Activated CD8-positive, alpha-beta memory T cell treated with anti-CD3 and anti-CD28 coated beads, Interleukin-2, amount 50 U/mL, for 1 hour (primary cell): ENCODE data around the gene REEP1.
"Not testable (repeated sequence)": the region's sequence is repeated elsewhere in the genome, so short reads cannot be mapped to it uniquely, and the experiment has no call there.

Experiments
- DNase-seq: peaks from one replicate; pipeline ENCODE4 v3.0.0-alpha.2; 2020; ENCODE audit errors: extremely low read depth

Gene REEP1

DNA sequence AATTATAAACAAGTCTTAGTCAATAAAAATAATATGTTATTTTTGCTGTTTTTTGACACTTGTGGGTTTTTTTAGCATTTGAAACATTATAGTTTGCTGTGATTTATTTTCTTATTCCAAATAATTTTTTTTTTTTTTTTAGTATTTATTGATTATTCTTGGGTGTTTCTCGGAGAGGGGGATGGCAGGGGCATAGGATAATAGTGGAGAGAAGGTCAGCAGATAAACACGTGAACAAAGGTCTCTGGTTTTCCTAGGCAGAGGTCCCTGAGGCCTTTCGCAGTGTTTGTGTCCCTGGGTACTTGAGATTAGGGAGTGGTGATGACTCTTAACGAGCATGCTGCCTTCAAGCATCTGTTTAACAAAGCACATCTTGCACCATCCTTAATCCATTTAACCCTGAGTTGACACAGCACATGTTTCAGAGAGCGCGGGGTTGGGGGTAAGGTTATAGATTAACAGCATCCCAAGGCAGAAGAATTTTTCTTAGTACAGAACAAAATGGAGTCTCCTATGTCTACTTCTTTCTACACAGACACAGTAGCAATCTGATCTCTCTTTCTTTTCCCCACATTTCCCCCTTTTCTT is 8.5 kb upstream of the REEP1 start:
- not testable (repeated sequence) for DNase-seq

DNA sequence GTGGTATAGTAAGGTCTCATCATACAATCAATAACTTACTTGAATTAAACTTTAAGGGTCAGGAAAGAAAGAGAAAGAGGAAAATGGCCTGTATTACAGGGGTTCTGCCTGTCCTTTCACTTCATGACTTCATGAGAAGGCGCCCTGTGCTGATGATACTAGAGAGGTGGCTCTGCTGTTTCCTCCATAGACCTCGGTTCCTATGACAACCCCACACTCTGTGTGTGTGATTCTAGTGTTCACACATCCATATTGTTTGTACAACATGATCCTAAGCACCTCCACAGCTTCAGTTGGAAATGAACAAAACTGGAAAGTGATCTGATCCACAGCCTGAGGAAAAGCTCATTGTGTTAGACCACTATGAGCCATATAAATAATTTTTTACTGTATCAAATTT is 7.0 kb upstream of the REEP1 start:
- no peak for DNase-seq

DNA sequence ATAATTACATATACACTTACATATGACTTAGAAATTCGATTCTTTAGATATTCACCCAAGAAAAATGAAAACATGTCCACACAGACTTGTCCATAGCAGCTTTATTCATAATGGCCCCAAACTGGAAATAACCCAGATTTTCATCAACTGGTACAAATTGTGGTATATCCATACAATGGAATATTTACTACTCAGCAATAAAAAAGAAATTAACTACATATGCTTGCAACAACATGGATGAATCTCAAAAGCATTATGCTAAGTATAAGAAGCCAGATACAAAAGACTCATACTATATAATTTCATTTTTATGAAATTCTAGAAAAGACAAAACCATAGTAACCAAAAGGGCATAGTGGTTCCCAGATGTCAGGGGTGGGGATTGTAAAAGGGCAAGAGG is 5.1 kb upstream of the REEP1 start:
- DNase-seq: no peak

DNA sequence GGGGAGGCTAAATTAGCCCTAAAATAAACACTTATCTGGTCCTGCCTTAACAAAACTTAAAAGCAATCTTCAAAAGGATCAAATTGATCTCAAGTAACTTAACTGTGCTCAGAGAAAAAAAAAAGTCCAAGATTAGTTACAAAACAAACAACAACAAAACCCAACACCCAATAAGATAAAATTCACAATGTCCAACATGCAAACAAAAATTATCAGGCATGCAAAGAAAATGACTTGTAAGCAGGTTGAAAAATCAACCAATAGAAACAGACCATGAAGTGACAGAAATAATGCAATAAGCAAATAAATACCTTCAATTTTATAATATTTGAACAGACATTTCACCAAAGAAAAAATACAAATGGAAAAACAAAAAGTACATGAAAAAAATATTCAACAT is 4.0 kb upstream of the REEP1 start:
- DNase-seq: no peak

DNA sequence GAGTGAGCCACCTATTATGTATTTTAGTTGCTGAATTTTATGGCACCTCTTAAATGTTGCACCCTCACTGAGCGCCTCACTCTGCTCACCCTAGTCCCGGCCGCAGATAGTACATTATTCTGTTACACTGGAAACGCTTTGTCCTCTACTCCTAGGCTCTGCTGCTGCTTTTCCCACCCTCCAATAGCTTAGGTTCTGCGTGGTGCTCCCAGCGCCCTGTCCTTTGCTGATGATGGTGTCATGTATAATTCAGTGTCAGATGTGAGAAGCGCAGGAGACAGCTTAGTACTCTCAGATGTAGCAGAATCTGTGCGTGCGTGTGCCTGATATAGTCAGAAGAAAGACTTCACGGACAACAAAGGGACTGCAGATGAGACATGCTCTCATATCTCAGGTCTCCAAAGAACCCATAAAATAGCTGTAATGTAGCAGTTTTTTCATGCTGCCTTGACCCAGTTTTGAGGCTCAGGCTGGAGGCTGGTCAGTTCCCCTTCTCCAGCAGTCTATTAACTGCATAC is 1.4 kb upstream of the REEP1 start:
- DNase-seq: no peak

DNA sequence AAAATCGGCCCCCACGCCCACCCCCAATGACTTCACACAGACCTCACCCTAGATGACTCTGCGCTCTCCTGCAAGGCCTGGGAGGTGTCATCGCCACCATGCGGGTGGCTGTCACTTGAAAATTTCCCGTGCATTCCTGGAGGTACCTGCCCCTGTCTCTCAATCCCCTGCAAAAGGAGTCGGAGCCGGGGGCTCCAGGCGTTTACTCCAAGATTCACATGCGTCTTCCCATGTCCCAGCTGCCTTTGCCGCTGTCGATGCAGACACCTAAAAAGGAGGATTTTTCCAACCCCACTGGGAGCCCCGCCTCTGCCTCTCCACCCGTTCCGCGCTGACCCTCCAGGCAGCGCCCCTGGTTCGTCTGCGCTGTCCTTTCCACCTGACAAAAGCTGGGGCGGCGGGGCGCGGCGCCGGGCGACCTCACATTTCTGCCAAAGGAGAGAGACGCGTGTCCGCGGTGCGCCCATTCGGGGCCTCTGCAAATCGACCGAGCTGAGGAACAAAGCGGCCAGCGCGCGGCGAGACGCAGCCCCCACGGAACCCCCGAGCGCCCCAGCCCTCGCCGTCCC is 667 bp downstream of the REEP1 start:
- DNase-seq: no peak

DNA sequence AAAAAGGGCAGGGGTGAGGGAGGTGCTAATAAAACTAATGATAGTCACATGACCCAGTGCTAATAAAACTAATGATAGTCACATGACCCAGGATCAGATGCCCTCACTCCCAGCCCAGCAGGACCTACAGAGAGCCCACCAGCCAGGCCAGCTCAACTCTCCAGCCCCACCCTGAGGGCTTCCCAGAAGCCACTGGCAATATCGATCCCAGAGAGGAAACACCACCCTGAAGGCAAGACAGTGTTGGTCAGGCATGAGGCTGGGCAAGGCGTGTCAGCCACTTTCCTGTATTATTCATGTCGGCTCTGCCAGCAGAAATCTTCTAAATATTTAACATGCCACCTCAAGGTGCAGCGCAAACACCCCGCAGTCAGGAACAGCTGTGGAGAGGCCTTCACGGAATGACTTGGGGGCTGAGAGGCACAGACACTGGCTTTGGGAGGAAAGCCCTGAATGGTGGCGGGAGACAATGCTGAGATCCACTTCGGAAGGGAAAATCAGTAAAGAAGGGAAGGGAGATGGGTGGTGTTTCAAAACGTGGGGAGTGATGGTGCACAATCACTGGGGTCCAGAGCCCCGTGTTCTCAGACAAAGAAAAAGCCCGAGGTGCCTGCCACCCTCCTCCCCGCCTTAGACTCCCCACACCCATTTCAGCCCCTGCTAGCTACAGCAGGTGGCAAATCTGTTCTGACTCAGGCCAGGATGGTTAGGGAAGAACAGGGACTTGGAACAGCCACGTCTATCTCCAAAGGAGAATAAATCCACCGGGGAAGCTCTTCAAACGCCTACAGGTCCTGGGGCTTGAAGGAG is 1.4 kb downstream of the REEP1 start:
- DNase-seq: no peak

DNA sequence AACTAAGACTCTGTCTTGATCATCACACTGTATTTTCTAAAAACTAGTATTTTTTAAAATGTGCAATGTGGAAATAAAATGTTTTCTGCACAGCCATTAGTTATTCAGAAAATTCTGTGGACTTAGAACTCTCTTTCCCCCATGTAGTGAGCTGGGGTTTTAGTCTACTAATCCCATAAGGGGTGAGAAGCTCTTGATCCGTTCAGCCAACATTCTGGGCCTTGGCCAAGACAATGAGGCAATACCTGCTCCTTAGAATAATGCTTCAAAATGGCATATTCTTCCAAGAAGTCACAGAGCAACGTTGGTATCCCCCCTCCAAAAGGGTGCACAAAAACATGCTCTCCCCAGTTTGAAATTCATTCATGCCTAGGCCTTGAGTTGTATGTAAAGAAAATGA is 4.0 kb downstream of the REEP1 start:
- no peak for DNase-seq

DNA sequence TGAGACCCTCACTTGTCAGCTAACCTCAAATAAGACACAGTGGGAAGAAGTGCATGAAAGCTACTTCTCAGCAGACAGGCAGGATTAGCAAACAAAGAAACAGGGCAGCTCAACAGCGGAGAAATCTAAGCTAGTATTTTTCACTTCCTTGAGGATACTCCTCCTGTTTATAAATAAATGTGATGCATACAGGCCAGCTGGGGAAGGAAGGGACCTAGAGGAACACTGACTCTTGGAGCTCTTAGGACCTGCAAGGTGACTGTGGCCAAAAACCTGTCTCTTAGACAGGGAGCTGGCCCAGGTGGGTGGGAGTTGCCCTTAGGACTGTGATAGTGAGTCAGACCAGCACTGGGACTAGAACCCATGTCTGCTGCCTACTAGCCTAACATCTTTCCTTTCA is 4.8 kb downstream of the REEP1 start:
- DNase-seq: no peak

DNA sequence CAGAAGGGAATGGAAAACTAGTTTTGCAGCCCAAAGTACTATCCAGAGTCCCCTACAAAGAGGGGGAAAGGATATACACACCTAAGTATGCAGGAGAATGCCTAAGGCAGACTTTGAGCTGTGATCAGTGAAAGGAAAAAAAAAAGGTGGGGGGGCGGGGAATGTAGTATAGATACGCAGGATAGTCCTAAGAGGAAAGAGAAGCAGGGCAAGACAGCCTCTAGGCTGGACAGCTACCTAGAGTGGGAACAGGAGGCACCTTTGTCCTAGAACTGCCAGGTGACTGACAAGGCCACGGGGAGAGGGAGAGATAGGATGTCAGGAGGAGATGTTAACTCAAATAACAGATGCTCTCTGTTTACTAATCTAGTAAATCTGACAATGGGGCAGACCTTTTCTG is 6.0 kb downstream of the REEP1 start:
- DNase-seq: no peak

DNA sequence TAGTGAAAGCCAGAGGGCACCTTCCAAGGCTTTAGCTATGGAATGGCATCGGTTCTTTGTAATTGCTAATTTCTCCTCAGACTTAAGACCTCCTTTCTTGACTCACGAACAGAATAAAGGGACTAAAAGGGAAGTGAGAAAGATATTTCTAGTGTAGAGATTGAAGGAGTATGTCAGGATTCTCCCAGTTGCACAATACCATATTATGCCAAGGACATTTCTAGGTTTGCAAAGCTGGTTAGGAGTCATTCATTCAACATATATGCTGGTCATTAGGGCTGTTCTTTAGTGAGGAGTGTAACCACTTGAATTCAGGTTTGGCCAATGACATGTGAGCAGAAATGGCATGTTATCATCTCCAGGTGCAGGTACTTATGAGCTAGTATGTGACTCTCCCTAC is 7.4 kb downstream of the REEP1 start:
- DNase-seq: no peak

DNA sequence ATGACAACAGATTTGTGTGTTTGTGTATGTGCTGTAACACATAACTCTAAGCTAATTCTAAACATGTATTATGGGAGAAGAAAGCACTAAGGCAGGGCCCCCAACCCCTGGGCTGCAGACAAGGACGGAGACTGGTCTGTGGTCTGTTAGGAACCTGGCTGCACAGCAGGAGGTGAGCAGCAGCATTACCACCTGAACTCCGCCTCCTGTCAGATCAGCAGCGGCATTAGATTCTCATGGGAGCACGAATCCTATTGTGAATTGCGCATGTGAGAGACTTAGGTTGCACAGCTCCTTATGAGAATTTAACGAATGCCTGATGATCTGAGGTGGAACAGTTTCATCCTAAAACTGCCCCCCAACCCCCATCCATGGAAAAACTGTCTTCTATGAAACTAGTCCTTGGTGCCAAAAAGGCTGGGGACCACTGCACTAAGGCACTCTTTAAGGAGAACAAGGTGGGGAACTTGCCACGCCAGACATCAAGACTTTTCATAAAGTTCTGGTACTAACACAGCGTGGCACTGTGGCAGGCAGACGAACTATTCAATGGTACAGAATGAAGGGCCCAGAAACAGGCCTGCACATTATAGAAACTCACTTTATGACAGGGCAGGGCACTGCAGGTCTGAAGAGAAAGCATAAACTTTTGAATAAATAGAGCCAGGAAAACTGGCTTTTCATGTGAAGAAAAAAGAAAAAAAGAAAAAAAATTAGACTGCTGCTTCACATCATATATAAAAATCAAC is 14.0 kb downstream of the REEP1 start:
- no peak for DNase-seq

DNA sequence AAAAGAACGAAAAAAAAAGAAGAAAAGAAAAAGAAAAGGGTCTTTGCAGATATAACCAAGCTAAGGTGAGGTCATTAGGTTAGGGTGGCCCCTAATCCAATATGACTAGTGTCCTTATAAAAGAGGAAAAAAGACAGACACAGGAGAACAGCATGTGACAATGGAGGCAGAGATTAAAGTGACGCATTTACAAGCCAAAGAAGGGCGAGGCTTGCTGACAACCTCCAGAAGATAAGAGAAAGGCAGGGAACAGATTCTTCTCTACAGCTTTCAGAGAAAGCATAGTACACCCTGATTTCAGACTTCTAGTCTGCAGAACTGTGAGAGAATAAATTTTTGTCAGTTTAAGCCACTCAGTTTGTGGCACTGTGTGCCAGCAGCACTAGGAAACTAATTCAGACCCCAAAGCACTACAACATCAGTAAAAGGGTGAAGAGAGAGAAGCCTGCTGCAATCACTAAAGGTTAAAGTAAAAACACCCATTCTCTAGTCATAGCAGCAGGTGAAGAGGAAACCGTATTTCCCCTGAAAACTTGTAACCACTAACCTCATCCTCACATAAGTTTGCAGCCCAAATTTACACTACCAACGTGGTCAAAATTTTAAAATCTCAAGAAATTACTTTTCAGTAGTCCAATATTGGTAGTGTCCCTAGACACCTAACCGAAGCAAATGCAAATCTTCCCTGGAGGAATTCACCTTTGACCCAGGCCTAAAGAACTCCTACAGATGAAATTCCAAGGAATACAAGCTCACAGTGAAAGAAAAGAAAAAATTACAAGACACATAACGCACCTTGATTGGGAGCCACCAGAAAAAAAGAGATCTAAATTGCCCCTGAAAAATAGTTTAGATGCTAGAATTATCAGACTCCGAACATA is 17.5 kb downstream of the REEP1 start:
- DNase-seq: no peak

DNA sequence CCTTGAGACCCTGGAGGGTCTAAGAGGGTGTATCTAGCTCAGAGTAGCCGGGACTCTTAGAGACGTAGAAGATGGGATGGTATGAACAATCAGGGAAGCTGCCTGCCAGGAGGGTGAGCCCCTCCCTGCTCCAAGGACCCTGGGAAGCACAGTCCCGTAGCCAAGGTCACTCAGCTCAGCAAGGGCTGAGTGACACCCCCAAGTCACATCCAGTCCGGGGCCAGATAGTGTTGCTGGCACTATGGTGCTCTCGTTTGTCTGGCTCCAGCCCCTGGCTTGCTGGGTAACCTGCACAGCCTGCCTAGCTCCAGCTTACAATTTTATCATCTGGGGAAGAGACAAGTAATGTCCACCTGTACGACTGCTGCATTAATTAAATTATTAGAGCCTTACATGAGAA is 22.3 kb downstream of the REEP1 start:
- no peak for DNase-seq

DNA sequence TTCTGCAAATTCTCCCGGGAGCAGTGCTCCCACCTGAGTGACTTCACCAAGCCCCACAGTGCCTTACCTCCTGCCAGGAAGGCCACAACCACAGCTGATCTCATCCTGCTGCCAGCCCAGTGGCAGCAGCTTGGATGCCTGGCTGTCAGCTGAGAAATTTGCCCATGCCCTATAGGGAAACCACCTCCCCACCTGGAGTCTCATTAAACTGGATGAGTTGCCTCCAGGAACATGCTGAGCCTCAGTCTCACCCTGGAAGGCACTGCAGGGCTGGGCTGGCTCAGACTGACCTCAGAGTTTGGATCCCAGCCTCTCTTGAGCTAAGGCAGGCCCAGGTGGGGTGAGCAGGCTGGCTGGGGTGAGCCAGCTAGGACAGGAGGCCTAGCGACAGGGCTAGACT is 23.3 kb downstream of the REEP1 start:
- no peak for DNase-seq

DNA sequence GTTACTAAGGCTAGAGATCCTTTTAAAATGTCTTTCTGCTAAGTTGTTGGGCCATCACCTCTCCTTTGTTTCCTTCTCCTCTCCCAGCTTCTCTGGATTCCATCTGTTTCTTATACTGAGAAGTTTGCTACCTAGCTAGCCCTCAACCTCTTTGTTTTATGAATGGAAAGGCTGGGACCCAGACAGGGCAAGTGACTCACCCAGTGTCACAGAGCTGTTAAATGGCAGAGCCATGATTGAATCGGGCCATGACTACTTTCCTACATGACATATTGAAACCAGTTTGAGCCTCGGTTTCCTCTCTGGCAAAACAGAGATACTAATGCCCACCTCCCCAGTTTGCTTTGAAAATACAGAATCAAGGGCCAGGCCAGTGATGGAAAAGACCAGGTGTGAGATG is 24.1 kb downstream of the REEP1 start:
- DNase-seq: no peak

DNA sequence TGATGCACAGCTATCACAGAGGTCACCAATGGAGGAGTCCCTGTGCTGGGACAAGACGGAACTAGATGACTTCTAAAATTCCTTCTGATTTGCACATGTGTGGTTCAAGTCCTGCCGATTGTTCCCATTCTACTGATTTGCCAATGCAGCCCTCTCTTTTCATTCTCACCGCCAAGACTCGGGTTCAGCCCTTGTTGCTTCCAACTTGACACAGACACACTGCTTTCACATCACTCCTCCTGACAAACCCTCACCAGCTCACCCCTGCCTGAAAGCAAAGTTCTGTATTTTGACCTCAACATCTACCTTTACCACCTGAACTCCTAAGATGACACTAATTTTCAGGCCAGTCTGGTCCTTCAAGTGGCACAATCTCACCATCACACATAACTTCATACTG is 25.5 kb downstream of the REEP1 start:
- DNase-seq: no peak

DNA sequence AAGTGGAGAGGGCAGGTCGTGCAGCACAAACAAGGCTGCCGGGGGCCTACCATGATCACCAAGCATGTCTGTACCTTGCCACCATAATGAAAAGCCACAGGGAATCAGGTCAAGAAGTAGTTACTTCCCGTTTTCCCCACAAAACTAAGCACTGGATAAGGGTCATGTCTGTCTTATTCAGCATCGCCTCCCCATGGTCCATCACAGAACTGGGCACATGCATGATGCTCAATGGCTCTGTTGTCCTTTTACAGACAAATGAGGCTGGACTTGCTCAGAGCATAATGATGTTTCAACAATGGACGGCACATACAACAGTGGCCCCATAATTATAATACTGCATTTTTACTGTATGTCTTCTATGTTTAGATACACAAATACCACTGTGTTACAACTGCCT is 27.5 kb downstream of the REEP1 start:
- no peak for DNase-seq

DNA sequence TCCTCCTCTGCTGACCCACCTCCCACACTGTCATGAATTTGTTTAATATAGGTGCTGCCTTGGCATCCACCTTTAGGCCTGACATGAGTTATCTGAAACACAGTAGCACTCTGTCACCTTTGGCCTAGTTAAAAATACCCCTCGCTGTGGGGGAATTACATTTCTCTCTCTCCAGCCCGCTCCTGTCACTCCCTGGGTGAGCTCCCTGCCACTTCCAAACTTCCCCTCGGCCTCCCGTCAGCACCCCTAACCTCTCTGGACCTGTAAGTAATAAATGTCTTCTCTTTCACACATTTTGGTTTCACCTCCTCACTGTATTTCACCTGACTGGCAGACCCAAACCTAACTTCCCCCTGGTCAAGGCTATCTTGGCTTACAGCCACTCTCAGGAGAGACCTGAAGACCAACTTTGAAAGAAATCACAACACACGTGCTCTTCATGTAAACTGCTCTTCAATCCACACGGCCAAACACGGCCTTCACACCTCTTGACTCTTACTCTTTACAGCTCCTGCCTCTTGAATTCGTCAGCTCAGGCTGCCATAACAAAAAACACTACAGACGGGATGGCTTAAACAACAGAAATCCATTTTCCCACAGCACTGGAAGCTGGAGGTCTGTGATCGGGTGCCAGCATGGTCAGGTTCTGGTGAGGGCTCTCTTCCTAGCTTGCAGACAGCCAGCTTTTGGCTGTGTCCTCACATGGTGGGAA is 28.3 kb downstream of the REEP1 start:
- no peak for DNase-seq

DNA sequence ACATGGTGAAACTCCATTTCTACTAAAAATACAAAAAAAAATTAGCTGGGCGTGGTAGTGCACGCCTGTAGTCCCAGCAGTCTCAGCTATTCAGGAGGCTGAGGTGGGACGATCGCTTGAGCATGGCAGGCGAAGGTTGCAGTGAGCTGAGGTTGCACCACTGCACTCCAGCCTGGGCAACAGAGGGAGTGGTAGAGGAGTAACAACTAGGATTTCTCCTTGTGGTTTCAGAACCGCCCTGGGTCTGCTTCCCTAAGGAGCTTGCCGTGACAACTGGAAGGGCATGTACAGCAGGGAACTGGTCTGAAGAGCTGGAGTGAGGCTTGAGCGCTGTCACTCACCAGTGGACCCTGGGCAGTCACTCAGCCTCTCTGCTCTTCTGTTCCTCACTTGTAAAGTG is 29.1 kb downstream of the REEP1 start:
- DNase-seq: no peak

DNA sequence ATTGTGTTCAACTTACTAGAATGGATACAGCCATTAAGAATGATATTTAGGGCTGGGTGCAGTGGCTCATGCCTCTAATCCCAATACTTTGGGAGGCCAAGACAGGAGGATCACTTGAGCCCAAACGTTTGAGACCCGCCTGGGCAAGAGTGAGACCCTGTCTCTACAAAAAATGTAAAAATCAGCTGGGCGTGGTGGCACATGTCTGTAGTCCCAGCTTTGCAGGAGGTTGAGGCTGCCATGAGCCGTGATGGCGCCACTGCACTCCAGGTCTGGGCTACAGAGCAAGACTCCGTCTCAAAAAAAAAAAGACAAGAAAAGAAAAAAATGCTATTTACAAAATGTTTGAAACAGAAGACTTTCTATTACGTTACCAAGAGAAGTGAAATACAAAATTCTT is 30.0 kb downstream of the REEP1 start:
- DNase-seq: no peak
